HG02678 (cell line): ENCODE measurements around the gene MPV17L2.

Experiments used
- ATAC-seq: cut with Tn5 transposase; IDR thresholded peaks from one replicate; pipeline ENCODE4 v1.9.1; 2021; ENCODE audit warnings: mild to moderate bottlenecking, moderate library complexity; ENCODE audit not compliant: unreplicated experiment

The MPV17L2 gene

DNA sequence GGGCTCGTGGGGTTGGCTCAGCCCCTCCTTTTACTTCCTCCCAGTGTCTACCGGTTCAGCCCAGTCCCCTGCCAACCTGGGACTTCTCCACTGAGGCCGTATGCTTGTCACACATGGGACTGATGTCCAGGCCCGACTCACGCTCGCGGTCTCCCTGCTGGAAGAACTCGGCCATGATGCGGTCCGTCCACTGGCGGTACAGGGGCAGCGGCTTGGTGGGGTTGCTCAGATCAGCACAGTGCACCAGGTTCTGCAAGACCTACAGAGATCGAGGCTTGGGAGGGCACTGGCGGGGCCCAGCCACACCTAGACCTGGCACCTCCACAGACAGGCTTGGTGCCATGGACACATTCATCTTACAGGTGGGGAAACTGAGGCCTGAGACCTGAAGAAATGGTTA, 18.7 kb downstream of the MPV17L2 start:
- ATAC-seq, result no peak

DNA sequence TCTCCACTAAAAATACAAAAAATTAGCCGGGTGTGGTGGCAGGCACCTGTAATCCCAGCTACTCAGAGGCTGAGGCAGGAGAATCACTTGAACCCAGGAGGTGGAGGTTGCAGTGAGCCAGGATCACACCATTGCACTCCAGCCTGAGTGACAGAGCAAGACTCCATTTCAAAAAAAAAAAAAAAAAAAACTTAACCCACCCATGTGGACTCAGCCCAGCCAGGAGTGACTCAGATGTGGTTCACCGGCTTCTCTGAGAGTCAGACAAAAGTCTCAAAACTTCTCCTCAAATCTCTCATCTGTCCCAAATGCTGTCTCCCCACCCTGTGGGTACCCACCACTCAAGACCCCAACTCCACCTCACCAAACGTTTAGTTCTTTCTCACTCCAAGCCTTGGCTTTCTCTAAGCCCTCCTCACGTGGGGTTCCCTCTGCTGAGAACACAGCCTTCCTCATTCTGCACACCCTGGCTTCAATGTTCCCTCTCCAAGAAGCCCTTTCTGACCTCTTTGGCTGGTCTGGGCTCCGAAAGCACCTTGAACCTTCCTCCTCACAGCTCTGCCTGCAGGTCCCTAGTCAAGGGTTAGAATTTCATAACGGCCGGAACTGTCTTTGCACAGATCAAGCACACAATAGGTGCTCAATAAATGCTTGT, 21.9 kb downstream of the MPV17L2 start:
- ATAC-seq, result no peak

GRCh38 chr19:18216789-18217188, 23.8 kb downstream of the MPV17L2 start:
- ATAC-seq, result no peak

- ATAC-seq, result no peak
These were observed 25.1 kb downstream of the MPV17L2 start for GRCh38 chr19:18218159-18218558.

- no peak for ATAC-seq
These were observed 25.6 kb downstream of the MPV17L2 start for GRCh38 chr19:18218600-18218999.

- ATAC-seq, result no peak
These were observed 27.1 kb downstream of the MPV17L2 start for GRCh38 chr19:18219911-18220631.

- ATAC-seq, result no peak
These were observed 27.7 kb downstream of the MPV17L2 start for GRCh38 chr19:18220632-18221275.

DNA sequence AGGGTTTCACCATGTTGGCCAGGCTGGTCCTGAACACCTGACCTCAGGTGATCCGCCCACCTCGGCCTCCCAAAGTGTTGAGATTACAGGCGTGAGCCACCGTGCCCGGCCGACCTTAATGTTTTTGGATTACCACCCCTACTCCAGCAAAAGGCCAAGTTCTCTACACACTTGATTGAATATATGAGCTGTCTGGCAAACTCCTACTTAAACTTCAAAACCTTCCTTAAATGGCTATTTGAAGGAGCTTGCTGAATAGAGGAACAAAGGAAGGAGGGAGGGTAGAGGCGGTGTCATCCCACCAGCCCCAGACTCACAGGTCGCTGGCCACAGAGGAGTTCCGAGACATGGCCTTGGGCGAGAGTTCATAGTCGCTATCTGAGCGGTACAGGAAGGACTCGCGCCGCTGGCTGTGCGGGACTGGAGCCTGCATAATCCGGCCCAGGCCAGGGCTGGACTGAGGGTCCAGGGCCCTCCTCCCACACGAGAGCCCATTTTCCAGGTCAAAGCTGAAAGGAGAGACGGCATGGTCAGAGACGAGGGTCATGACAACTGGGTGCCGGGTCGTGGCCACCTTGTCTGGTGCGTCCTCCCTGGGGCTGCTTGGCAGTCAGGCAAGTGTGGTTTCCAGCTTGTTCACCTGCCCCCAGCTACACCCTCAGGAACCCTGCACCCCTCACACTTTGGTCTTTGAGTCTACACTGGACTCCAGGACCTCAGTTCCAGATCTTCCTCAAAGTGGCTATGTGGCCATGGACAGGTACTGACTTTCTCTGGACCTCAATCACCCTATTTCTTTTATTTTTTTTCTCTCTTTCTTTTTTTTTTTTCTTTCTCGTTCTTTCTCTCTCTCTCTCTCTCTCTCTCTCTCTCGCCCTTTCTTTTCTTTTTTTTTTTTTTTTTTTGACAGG, 29.1 kb downstream of the MPV17L2 start:
- no peak for ATAC-seq

GRCh38 chr19:18223860-18224524, 31.0 kb downstream of the MPV17L2 start:
- no peak for ATAC-seq

- peak; percentile 98 for ATAC-seq
These were observed 31.7 kb downstream of the MPV17L2 start for GRCh38 chr19:18224525-18225354.

DNA sequence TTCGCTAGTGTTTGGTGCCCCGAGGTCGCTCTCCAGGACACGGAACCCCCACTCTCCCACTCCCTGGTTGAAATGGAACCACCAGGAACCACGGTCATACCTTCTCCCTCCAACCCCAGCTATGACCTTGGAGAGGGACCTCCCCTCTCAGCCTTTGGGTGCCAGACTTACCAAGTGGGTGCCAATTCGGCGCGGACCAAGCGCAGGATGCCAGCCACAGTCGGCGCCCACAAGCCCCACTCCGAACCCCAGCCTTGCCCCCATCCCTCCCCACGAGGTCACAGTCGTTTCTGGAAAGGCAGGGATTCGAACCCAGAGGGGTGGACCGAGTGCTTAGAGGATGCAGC, 32.3 kb downstream of the MPV17L2 start:
- ATAC-seq, result no peak

DNA sequence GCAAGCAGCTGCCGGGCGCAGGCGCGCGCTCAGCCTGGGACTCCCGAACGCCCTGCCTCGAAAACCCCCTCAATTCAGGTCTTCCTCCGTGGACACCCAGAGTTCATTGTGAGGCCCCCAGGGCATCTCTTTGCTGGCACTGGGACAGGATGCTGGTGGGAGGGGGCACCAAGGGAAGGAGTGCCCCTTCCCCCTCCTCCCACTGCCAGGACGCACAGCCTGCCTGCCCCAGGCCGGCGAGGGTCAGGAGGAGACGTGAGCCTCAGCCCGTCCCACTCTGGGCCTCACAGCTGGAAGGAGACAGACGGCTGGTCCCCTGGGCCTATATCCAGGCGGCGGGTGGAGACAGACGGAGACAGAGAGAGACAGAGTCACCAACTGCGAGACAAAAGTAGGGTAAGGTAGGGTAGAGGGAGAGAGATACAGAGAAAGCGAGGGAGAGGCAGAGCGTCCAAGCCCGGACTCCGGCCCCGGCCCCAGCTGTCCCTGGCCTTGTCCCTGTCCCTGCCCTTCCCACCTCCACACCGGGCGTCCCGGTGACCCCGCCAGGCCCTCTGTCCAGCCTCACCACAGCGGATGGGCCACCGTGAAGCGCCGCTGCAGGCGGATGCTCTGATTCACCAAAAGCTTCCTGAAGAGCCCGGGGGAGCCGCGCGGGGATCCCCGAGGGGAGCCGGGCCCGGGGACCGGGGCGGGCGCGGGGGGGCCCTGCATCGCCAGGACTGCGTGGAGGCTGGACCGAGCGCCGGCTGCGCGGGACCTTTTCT, 32.9 kb downstream of the MPV17L2 start, which contains the start of gene PDE4C:
TSS of gene PDE4C (minus strand) at position 737 of the 767 bp plus-strand sequence. CDS start at position 714, 23 bp downstream.
- no peak for ATAC-seq

DNA sequence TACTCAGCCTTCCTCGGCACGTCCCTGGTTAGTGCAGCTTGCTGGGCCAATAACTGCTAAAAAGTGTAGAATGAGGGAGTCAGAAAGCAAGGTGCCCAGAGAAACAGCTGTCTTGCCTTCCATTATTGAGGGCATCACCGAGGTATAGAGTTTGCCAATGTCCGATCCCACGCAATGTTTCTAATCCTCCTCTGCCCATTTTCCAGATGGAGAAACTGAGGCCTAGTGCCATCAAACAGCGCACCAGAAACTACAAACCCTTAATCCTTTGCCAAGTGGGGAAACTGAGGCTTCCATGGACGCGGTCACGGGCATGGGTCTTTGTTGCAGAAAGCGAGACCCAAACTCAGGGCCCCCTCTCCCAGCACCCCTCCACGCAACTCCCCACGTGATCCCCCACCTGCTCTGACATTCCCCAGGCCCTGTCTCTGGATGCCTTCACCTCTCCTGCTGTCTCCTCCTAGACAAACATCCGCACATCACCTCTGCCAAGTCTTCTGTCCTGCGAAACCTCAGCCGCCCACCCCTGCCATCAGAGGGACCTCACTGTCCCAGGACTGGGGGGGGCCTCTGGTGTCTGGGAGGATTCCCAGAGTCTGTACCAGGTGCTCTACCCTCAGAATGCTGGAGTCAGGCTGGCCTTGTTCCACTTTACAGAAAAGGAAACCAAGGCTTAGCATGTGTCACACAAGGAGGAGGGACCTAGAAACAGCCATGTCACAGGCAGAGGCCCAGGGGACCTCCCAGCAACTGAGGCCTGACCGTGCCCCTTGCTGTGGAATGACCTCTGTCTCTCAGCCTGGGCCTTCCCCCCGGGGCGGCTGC, 34.1 kb downstream of the MPV17L2 start:
- no peak for ATAC-seq

- ATAC-seq, result no peak
These were observed 34.8 kb downstream of the MPV17L2 start for GRCh38 chr19:18227781-18228271.

DNA sequence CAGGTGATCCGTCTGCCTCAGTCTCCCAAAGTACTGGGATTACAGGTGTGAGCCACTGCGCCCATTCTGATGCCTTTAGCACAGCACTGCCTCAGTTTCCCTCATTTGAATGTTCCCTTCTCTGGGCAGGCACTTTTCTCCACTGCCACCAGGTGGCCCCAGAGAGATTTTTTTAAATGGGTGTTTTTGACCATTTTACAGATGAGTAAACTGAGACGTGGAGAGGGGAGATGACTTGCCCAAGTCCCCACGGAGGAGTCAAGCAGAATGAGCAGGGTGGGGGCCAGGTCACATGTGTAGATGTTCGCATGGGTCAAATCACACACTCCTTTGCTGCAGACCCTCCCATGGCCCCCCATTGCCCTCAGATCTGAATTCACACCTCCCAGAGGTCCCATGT, 36.5 kb downstream of the MPV17L2 start:
- no peak for ATAC-seq

GRCh38 chr19:18229915-18230314, 36.9 kb downstream of the MPV17L2 start:
- no peak for ATAC-seq

GRCh38 chr19:18230941-18231734, 38.1 kb downstream of the MPV17L2 start:
- no peak for ATAC-seq
